Duodenal mucosa (tissue), 2 donors: ENCODE data around the gene CNTN5.

Source experiments
- H3K27ac ChIP-seq: one replicate; pipeline ENCODE4 v1.7.0; 2013; ENCODE audit warnings: low read depth, low read length
- H3K27me3 ChIP-seq, 2 donors: one replicate each; pipeline ENCODE4 v1.7.0; 2013; ENCODE audit warnings: low read length in 2 of 2, control low read depth in 1 of 2; ENCODE audit not compliant: insufficient read depth in 2 of 2, control insufficient read depth in 1 of 2
- H3K36me3 ChIP-seq, 2 donors: one replicate each; pipeline ENCODE4 v1.7.0; 2013; ENCODE audit warnings: low read length in 2 of 2, control low read depth in 1 of 2; ENCODE audit not compliant: insufficient read depth in 2 of 2, control insufficient read depth in 1 of 2
- H3K4me1 ChIP-seq, 2 donors: one replicate each; pipeline ENCODE4 v1.7.0; 2013; ENCODE audit warnings: low read length in 2 of 2, control low read depth in 1 of 2; ENCODE audit not compliant: insufficient read depth in 2 of 2, control insufficient read depth in 1 of 2
- H3K4me3 ChIP-seq, 2 donors: one replicate each; pipeline ENCODE4 v1.7.0; 2013; ENCODE audit warnings: low read length in 2 of 2, low read depth in 1 of 2
- H3K9ac ChIP-seq, 2 donors: one replicate each; pipeline ENCODE4 v1.7.0; 2013; ENCODE audit warnings: low read length in 2 of 2, low read depth in 1 of 2
- H3K9me3 ChIP-seq, 2 donors: one replicate each; pipeline ENCODE4 v1.7.0; 2013; ENCODE audit warnings: low read length in 2 of 2, control low read depth in 1 of 2; ENCODE audit not compliant: control insufficient read depth in 1 of 2

The CNTN5 gene

DNA sequence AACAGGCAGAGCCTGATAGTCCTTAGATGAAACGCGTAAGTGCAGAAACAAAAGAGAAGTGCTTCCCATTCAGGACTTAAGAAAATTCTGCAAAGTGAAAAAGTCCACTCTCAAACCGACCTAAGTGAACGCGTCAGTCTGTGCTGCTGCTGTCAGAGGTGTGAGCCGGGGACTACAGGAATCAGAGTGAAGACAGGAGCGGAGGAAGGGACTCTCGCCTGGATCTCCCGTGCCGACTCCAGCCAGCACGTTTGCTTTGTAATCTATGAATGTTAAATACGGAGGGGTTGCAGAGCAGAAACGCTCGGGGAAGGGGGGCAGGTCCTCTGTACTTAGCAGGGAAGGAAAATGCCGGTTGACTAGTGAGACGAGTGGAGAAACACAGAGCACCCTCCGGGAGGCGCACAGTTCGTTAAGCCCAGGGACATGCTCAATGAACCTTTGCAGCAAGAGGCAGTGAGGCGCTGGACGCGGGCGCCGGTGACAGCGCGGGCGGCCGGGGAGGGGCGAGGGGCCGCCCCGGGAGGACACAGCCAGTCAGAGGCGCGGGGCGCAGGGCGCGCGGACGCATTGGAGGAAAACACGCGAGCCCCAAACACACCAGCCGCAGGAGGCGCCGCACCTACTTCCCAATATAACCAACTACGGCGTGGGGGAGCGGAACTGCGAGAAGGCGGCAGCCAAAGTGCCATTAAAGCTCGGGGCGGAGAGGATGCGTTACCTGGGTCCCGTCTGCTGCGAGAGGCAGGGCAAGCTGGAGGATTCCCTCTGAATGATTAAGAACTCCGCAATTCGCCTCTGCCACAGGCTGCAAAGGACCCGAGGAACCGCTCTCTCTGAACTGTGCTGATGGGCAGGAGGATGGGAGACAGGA lies at the start of gene CNTN5:
Gene CNTN5, plus strand, starts transcription at position 598 of the 874 bp plus-strand sequence.
- Histone ChIP-seq H3K9me3 (no peaks in the 10 kb centered on the region), H3K4me3 (peak within 1 kb of the TSS; percentile 12 to 48), H3K36me3 (no peaks in the 10 kb centered on the region), H3K27ac (no peak within 1 kb of the TSS), H3K27me3 (peaks cover 5 to 12% of the 10 kb centered on the region in 2 donors), H3K9ac (no peak within 1 kb of the TSS), H3K4me1 (peaks cover 0 to 3% of the 10 kb centered on the region in 2 donors)

DNA sequence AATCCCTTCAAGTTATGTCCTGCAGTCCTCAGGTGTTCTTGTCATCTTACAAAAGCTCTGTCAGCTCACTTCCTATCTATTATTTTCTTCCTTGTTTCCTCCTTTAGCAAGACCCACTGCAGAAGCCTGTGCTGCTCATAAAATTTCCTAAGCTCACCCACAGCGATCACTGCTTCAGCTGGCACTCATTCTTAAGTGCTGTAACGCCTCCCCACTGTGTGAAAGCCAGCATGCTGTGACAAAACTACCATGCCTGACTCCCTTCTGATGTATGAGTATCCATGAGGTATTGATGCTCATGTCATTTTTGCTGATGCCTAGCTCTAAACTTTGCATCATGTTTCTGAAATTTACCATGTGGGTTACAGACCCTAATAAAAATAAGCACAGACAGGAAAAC lies 41.5 kb upstream of the CNTN5 start:
- H3K27ac ChIP-seq = no peak overlapping the region
- no peak overlapping the region for H3K4me3 ChIP-seq
- H3K36me3 ChIP-seq = no peaks in the 10 kb centered on the region
- H3K9ac ChIP-seq = no peak overlapping the region
- no peaks in the 10 kb centered on the region for H3K4me1 ChIP-seq
- H3K9me3 ChIP-seq = peaks cover 3 to 6% of the 10 kb centered on the region in 2 donors
- H3K27me3 ChIP-seq = no peaks in the 10 kb centered on the region

DNA sequence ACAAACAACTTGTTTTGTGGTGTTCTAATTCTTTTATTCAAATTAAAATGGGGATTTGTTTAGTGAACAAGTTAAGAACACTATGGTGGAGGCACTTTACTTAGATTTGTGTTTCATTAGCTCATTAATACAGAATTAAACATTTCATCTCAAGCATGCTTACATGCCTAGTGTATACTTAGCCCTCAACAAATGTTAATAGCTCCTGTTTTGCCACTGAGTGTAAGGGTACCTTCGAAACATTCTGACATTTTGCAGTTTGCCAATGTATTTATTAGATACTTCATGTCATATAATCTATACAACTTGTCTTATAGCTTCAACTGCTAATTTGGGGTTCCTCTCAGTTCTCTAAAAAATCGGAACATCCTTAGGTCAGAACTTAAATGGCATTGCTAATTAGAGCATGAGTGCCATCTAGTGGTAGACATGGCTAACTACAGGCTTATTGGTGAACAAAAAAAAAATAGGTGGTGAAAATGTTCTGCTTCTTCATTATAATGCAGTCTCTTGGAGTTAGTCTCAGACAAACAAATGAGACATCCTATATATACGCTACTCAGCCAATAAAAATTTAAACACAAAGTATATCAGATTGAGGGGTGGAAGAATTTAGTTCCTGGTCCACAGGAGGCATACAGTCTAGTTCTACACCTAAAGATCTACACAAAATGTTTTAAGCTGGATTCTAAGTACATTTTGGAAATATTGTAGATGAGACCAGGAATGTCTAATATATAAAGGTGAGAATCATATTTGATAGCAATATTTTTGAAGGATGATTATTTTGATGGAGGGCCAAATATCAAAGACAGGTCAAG lies 4.9 kb upstream of the CNTN5 start:
- H3K9ac ChIP-seq = no peak overlapping the region
- no peak overlapping the region for H3K4me3 ChIP-seq
- no peaks in the 10 kb centered on the region for H3K9me3 ChIP-seq
- no peak overlapping the region for H3K27ac ChIP-seq
- H3K4me1 ChIP-seq = no peaks in the 10 kb centered on the region
- H3K36me3 ChIP-seq = no peaks in the 10 kb centered on the region
- peaks cover 2 to 4% of the 10 kb centered on the region in 2 donors for H3K27me3 ChIP-seq

DNA sequence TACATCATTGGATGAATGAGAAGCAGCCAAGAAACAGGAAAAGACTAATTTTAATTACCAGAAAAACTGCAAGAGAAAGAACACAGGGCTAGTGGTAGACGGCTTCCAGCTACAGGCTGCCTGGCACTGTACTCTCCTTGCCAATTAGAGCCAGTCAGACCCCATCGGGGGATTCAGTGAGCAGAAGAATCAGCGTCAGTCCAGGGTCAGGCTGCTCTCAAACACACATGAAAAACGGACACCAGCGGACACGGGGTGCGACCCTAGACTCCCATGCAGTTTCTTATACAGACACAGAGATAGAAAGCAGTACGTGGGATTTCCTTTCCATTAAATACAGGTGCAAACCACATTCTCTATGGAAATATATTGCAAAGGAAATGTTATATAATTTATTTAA lies 1.1 kb upstream of the CNTN5 start:
- Histone ChIP-seq H3K4me1 (peaks cover 0 to 3% of the 10 kb centered on the region in 2 donors), H3K9ac (no peak overlapping the region), H3K9me3 (no peaks in the 10 kb centered on the region), H3K27me3 (peaks cover 5 to 12% of the 10 kb centered on the region in 2 donors), H3K27ac (no peak overlapping the region), H3K36me3 (no peaks in the 10 kb centered on the region), H3K4me3 (no peak overlapping the region)

DNA sequence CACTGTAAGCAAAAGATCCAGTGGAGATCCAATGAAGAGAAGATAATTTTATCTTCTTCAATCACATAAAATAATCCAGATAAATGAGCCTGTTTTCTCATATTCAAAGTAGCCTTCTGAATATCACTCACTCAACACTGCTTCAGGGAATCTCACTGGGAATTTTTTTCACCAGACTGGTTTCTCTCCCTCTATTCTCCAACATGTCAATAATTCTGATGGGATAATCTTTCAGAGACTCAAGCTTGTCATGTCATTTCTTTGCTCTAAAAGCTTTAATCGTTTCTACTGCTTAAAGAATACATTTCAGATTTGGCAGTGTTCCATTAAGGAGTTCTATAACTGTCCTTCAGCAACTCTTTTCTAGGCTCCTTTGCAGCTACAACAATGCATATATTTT lies 16.3 kb downstream of the CNTN5 start:
- Histone ChIP-seq H3K4me1 (no peaks in the 10 kb centered on the region), H3K9ac (no peak overlapping the region), H3K27ac (no peak overlapping the region), H3K27me3 (no peaks in the 10 kb centered on the region), H3K4me3 (no peak overlapping the region), H3K36me3 (no peaks in the 10 kb centered on the region), H3K9me3 (peaks cover 0 to 2% of the 10 kb centered on the region in 2 donors)

DNA sequence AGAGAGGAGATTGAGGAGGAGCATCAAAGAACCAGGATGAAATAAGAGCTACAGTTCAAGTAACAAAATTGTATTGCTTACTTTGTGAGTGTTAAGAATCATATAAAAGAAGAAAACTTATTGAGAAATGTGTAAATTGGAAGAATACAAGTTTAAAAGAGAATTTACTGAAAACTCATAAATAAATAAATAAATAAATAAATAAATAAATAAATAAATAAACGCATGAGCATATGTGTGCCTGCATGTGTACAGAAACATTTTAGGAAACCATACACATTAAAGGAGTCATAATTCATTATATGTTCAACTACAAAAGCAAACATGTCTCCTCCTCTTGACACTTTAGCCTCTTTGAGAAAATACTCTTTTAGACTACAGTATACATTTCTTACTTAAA lies 42.6 kb downstream of the CNTN5 start:
- H3K27me3 ChIP-seq = no peaks in the 10 kb centered on the region
- no peaks in the 10 kb centered on the region for H3K36me3 ChIP-seq
- no peaks in the 10 kb centered on the region for H3K4me1 ChIP-seq
- H3K27ac ChIP-seq = no peak overlapping the region
- H3K9ac ChIP-seq = no peak overlapping the region
- no peak overlapping the region for H3K4me3 ChIP-seq
- no peaks in the 10 kb centered on the region for H3K9me3 ChIP-seq

DNA sequence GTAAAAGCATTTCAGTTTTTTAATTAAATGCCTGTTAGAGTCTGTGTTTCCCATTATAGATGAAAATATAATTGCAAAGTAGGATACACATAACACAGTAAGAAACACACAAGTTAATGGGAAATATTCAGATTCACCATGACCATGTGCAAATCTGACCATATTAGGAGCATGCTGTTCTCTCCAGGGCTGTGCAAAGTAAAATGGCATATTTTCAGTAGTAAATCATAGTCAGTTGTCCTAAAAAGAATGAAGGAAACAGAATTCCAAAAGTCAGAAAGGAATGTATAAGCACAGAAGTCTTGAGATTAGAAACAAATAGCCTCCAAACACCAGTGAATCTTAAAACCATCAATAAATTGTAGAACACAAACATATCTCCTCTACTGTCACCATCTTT lies 44.4 kb downstream of the CNTN5 start:
- Histone ChIP-seq H3K36me3 (no peaks in the 10 kb centered on the region), H3K9me3 (no peaks in the 10 kb centered on the region), H3K27ac (no peak overlapping the region), H3K4me3 (no peak overlapping the region), H3K9ac (no peak overlapping the region), H3K4me1 (no peaks in the 10 kb centered on the region), H3K27me3 (no peaks in the 10 kb centered on the region)

DNA sequence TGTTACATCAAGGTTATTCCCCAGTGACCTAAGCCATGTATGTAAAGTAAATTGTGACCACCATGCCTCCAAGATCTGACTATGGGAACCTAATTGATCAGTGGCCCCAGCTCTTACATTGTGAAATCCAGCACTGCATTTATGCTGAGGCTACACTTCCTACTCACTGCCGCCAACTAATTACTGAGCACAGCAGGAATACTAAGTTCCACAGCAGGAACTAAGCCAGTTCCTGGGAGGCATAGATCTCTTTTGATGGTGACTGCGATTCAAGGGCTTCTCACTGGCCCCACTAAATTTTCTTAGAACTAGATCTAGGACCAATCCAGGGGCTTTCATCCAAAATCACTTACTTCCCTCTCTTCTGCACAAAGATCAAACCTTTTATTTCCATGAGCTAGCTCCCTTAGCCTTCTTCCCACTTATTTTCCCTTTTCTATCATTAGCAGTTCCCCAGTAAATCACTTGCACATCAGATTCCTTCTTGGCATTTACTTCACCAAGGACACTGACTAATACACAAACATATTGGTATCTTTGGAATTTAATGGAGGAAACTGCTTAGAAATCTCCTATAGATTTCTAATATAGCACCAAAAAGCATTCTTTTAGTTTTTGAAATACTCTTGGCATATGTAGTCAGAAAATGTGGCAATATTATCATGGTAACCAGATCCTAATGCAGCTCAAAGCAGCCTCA lies 46.0 kb downstream of the CNTN5 start:
- Histone ChIP-seq H3K9me3 (no peaks in the 10 kb centered on the region), H3K36me3 (no peaks in the 10 kb centered on the region), H3K4me1 (no peaks in the 10 kb centered on the region), H3K9ac (no peak overlapping the region), H3K27ac (no peak overlapping the region), H3K4me3 (no peak overlapping the region), H3K27me3 (no peaks in the 10 kb centered on the region)

DNA sequence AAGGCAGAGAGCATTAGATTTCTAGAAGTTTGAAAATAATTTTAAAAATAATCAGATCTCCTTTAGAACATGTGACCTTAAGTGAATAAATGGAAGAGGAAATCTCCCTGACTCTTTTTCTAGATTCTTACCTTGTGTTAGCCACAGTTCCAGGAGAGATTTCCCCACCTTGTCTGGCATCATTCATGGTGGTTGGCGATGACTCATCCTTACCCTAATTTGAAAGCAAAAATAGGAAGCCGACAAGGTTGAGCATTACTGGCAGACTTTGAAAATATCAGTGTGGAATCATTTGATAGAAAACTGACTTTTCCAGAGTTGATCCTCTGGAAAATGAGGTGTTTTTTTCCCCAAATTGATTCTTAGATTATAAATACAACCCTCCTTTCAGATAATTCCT lies 48.1 kb downstream of the CNTN5 start:
- H3K36me3 ChIP-seq = no peaks in the 10 kb centered on the region
- H3K27ac ChIP-seq = no peak overlapping the region

More for the DNA sequence above, 48.1 kb downstream of the CNTN5 start:
- Histone ChIP-seq H3K9me3 (no peaks in the 10 kb centered on the region), H3K9ac (no peak overlapping the region), H3K27me3 (no peaks in the 10 kb centered on the region), H3K4me1 (no peaks in the 10 kb centered on the region), H3K4me3 (no peak overlapping the region)
